OCI-LY3 (cell line): ENCODE data around the gene BIK.

ENCODE experiments used
- CTCF ChIP-seq: fragments of 200-600, 300-600 bp; sonication (generic); IDR thresholded peaks from 2 replicates; pipeline ENCODE4 v1.5.1; 2014; ENCODE audit warnings: antibody characterized with exemption, low read length, low read depth
- EZH2phosphoT487 ChIP-seq: fragments of 200-600 bp; shearing (Covaris generic); IDR thresholded peaks from 2 replicates; pipeline ENCODE4 v1.6.1; 2018; ENCODE audit warnings: antibody characterized with exemption, mixed run types, low read depth

- TF ChIP-seq CTCF (no peak), EZH2phosphoT487 (no peak)
Observed at GRCh38 chr22:43106302-43106701, 4.2 kb upstream of the BIK start.
